HG03432 (cell line): Measurements from ENCODE around the gene SPEG.

Experiments
- ATAC-seq: cut with Tn5 transposase; IDR thresholded peaks from one replicate; pipeline ENCODE4 v1.9.1; 2021; ENCODE audit warnings: mild to moderate bottlenecking, moderate library complexity; ENCODE audit not compliant: unreplicated experiment

The SPEG gene

GRCh38 chr2:219441451-219442255 lies 7.0 kb downstream of the SPEG start:
- ATAC-seq = no peak

- ATAC-seq = no peak
Observed at GRCh38 chr2:219442256-219443015, 7.8 kb downstream of the SPEG start.

DNA sequence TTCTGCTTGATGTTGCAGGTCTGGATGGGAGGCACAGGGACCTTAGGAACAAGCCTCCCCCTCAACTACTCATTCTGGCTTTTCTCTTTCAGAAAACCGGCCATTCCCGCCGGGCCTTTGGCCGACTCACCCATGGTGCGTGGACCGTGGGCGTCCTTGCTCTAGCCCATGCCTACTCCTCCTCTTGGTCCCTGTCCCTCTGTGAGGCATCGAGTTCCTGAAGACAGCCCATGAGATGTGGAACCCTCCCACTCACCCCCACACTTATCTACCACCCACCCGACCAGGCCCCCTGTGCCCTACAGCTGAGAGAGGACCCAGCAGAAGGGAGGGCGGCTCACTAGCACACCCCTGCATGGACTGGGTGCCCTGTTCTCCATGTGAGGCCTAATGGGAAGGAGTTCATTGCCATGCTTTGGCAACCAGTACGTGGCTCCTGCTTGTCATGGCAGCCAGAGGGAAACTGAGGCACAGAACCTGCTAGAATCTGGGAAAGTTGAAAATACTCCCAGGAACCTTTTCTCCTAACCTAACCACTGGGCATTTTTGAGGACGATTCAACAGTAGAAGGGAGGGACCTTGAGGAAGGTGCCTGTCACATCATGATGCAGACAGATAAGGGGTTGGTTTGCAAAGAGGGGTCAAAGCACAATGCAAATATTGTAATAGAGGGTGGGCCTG lies 8.5 kb downstream of the SPEG start:
- no peak for ATAC-seq

DNA sequence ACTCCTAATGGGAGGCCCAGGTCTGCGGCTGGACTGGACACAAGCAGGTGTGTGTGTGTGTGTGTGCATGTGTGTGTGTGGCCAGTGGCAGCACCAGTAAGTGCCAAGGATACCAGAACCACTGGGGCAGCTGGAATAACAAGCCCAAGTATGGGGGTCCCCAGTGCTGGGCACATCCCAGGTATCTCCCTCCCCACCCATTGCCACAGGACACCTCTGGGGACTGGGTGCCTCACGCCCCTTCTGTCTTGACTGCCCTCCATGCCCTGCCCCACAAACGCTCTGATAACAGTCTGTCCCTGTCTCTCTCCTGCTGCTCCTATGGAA lies 9.0 kb downstream of the SPEG start:
- no peak for ATAC-seq

DNA sequence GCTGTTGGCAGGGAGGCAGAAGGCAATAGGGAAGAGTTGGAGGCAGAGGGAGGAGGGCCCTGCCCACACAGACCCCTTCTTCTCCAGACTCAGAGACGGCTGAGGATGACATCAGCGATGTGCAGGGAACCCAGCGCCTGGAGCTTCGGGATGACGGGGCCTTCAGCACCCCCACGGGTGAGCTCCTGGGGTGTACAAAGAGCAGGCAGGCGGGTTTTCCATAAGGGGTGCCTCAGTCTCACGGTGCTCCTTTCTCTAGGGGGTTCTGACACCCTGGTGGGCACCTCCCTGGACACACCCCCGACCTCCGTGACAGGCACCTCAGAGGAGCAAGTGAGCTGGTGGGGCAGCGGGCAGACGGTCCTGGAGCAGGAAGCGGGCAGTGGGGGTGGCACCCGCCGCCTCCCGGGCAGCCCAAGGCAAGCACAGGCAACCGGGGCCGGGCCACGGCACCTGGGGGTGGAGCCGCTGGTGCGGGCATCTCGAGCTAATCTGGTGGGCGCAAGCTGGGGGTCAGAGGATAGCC lies 10.0 kb downstream of the SPEG start:
- no peak for ATAC-seq

- ATAC-seq = no peak
Observed at GRCh38 chr2:219445220-219445640, 10.6 kb downstream of the SPEG start.

DNA sequence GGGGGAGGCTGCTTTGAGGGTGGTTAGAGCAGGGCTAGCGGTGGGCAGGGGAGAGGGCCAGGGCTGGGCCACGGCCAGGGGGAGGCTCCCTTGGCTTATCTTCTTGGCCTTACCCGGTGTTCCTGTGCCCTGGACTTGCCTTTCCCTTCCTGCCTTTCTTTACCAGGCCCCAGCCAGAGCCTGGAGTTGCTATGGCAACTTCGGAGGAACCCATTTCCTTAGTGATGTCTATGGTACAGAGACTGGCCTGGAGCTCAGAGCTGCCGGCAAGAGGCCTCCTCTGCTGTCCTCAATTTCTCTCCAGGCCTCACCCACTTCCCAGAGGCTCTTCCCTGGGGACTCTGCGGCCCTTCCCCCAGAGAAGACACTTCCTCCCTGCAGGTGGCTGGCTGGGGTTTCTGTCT lies 11.5 kb downstream of the SPEG start:
- ATAC-seq = no peak

DNA sequence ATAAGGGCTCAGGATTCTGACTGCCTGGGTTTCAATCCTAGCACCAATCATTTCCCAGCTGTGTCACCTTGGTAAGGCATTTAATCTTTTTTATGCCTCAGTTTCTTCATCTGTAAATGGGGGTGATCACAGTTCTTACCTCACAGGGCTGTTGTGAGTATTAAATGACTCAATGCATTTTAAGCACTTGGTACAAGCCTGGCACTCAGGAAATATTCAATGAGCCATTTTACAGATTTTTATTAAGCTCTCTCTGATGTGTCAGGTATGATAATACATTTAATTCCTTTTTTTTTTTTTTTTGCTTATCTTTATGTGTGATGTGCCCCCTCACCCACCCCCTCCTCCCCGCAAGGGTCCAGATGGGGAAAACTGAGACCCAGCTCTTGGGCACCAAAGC lies 12.0 kb downstream of the SPEG start:
- no peak for ATAC-seq

GRCh38 chr2:219447242-219448098 lies 12.8 kb downstream of the SPEG start:
- ATAC-seq = no peak

GRCh38 chr2:219448099-219448775 lies 13.6 kb downstream of the SPEG start:
- no peak for ATAC-seq

DNA sequence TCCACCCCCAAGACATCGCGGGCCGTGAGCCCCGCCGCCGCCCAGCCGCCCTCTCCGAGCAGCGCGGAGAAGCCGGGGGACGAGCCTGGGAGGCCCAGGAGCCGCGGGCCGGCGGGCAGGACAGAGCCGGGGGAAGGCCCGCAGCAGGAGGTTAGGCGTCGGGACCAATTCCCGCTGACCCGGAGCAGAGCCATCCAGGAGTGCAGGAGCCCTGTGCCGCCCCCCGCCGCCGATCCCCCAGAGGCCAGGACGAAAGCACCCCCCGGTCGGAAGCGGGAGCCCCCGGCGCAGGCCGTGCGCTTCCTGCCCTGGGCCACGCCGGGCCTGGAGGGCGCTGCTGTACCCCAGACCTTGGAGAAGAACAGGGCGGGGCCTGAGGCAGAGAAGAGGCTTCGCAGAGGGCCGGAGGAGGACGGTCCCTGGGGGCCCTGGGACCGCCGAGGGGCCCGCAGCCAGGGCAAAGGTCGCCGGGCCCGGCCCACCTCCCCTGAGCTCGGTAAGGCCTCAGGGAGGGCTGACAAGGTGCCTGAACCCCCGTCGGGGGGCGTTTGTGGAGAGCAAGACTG lies 14.2 kb downstream of the SPEG start:
- ATAC-seq = no peak

DNA sequence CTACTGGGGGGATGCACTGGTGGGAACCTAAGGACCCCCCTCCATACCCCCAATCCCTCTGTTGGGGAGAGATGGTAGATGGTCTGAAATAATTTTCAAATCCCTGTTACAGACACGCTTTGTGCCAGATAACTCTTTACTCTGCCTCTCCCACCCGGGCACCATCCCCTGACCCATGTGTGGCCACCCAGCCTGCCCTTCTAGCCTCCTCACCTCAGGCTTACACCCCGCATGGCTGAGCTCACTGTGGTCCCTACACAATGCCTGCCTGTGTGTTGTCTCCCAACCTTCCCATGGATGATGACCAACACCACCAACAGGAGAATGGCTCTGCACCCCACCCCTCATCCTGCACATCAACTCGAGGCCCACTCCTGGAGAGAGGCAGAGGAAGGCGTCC lies 15.0 kb downstream of the SPEG start:
- ATAC-seq = no peak

- no peak for ATAC-seq
Observed at GRCh38 chr2:219451661-219452360, 17.2 kb downstream of the SPEG start.

DNA sequence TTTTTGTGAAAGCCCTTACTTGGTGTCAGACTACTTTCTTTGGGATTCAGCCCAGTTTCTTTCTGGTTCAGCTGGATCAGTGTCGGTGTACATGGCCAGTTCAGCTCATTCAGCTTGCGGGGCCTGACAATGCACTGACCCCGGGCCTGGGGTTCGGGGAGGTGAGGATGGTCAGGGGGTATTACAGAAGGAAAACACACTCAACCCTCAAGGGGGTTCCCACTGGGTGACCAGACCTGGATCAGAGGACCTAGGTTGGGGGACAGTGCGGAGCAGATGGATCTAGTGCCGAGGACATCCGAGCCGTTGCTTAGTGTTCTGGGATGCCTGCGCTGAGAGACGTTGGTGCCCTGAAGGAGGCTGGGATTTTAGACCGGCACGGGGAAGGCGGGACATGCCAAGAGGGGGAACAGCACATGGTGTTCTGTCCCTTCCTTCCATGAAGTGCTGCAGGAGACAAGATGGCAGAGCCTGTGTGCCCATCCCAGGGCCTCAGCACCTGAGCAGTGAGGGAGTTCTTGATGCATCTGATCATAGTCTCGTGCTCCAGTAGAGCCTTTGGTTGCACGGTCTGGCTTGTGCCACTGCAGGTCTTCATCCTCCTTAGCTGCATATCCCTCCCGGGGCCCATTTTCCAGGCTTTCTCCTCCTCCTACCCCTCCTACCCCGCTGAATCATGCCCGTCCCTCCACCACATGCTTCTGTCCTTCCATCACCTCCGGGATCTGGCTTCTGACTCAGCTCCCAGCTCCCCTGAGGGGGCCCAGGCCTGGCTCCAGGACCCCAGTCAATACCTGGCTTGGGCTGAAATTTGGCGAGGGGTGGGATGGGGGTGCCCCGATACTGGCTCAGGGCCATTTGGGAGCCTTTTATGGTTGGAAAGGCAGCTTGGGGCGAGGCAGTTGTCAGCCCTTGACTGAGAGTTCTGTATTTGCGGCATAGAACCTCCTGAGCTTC lies 18.0 kb downstream of the SPEG start:
- no peak for ATAC-seq

- ATAC-seq = no peak
Observed at GRCh38 chr2:219453671-219454590, 19.3 kb downstream of the SPEG start.

DNA sequence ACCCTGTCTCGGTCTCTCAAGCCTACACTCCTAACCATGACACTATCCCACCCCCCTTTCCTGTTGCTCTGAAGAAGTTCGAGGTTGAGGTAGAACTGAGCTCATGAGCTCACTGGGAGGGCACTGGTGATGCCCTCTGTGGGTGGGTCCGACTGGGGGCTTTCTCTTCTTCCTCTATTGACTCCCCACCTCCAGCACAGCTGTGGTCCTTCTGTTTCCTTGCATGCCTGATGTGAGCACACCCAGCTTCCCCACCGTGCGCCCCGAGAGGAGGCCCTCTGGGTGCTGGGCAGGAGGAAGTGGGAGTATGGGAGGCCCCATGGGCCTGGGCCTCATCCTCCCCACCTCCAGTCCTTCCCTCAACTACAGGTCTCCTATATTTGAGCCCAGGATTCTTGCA lies 20.9 kb downstream of the SPEG start:
- no peak for ATAC-seq

GRCh38 chr2:219457784-219458369 lies 23.2 kb downstream of the SPEG start:
- ATAC-seq = no peak
